Stimulated activated CD4-positive, alpha-beta T cell treated with anti-CD3 and anti-CD28 coated beads, Interleukin-12 subunit alpha, Interleukin-12 subunit beta, amount 100 ng/mL, for 48 hours (primary cell): ENCODE results near the gene CD160.
"Not testable (repeated sequence)": the region's sequence is repeated elsewhere in the genome, so short reads cannot be mapped to it uniquely, and the experiment has no call there.

ENCODE experiments used
- DNase-seq, 3 donors: peaks; one replicate each; pipeline ENCODE4 v3.0.0-alpha.2; 2020; ENCODE audit warnings: low read depth in 2 of 3, low spot score in 1 of 3

The CD160 gene

DNA sequence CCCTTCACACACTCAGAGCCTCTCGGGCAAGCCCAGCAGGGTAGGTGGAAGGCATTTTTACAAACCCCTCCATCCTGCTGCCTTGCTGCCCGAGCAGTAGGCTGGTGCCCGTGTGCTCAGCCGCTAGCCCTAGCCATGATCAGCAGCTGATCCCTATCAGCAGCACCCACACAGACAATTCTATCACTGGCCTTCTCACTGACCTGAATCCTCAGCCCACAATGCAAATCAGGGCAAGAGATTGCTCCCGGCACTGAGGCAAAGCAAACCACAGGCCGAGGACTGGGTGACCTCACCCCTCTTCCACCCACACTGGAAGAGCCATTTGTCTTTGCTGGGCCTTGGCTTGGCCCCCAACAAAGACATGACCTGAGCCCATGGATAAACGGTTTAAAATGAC is 11.2 kb upstream of the CD160 start:
- DNase-seq, result no peak

DNA sequence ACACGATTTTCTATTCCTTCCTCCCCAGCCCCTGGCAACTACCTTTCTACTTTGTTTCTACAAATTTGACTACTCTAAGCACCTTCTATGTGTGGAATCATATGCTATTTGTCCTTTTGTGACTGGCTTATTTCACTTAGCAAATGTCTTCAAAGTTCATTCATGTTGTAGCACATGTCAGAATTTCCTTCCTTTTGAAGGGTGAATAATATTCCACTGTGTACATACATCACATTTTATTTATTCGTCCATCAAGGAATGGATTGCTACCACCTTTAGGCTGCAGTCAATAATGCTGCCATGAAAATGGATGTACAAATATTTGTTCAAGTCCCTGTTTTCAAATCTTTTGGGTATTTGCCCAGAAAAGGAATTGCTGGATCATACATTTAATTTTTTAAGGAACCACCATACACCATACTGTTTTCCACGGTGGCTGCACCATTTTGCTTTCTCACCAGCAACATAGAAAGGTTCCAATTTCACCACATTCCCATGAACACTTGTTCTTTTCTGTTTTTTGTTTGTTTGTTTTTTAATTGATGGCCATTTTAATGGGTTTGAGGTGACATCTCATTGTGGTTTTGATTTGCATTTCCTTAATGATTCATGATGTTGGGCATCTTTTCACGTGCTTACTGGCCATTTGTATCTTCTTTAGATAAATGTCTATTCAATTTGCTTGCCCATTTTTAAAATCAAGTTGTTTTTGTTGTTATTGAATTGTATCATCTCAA is 8.8 kb upstream of the CD160 start:
- DNase-seq, result no peak

DNA sequence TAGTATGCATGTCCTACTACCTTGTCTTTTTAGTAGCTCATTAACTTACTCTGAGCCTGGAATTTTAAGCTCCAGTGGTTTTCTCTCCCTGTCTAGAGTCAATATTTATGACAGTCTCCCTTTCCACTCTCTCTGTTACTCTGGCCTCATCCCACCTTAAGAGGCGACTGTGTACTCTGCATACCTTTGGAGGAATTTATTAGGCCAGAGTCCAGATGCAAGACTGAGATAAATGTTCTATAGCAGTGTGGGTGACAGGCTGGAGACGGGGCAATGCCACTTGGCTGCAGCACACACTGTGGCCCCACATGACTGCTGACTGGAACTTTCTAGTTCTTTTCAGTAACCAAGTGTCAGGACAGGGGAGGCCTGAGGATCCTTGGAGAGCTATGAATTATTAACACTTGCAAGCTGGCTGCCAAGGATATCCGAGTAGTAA is 8.1 kb upstream of the CD160 start:
- DNase-seq, result no peak

DNA sequence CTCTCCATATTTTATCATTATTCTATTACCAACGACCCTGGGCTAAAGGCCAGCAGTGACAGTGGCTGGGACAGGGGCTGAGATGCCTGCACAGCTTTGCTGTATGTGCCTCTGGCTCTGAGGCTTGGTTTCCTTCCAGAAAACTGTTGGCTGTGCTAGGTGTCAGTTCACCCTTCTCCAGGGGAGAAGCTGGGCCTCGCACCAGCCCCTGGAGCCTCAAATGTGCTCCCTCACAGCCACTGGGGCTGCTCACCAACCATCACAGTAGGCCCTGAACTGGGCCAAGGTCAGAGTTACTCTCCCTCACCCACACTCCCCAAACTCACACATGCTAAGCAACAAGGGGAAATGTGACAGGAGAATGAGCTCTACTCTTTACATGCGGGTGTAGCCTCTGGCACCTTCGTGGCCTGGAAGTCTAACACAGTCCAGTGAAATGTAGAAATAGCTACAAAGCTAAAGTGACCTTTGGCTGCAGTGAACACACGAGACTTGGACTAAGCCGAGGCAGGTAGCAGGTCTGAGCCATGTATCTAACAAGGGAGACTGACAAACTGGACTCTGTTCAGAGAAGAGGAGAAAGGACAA is 4.7 kb upstream of the CD160 start:
- no peak for DNase-seq

DNA sequence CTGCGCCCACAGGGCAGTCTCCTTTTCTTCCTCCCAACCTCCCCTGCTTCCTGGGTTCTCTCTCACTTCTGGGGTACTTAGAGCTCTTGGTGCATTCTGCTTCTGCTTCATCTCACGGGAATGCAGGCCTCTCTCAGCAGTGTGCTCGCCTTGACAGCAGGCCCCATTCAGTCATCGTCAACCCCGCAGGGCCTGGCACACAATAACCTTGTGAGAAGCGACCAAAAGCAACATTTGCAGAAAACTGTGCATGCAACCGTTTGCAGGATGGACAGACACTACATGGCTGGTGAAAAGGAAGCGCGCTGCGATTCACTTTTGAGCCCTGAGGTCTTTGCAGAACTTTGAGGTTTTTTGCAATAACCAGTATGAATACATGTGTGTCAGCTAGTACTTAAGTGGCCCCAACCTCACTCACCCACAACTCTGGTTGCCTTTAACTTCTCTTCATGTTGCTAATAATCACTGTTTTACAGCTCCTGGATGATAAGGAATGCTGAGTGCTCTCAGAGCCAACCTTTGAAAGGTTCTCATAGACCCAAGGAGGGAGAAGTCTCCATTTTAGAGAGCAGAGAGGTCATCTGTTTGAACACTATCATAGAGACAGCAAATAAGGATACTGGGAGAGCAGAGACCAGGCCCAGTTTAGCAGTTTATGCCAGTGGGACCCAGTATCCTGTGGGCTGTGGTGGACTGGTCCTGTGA is 2.5 kb upstream of the CD160 start:
- DNase-seq, result no peak

DNA sequence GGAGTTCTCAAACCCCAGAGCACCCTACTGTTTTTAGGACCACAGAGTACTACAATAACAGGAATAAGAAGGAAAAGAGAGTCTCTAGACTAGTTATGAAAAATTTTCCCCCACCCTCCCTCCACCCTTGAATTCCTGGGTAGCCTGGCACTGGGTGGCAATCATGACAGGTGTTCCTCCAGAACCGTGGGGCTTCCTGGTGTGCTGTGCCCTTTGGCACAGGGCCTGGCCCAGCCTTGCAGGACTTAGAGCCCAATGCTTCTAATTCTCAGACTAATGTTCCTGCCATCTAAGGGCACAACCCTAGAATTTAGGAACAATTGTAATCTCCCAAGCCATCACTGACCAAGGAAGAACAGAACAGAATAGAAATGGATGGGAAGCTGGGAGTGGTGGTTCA is 1.5 kb upstream of the CD160 start:
- DNase-seq, result no peak

DNA sequence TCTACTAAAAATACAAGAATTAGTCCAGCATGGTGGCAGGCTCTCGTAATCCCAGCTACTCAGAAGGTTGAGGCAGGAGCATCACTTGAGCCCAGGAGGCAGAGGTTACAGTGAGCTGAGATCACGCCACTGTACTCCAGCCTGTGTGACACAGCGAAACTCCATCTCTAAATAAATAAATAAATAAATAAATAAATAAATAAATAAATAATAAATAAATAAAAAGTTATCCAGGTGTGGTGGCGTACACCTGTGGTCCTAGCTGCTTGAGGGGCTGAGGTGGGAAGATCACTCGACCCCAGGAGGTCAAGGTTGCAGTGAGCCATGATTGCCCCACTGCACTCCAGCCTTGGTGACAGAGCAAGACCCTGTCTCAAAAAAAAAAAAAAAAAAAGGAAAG is 834 bp upstream of the CD160 start:
- not testable (repeated sequence) for DNase-seq

DNA sequence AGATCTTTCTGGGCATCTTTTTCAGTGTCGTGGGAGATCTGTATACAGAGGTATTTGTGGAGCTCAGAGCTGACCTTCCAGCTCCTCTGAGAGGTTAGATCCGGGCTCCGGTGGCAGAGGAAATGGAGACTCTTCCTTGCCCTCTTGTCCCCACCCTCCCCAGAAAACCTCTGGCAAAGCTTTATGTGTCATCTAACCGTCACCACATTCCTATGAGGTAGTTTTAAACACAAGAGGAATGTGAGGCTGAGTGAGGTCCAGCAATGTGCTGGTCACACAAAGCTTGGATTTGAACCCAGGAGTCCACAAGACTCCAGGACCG is 1.2 kb downstream of the CD160 start:
- no peak for DNase-seq

DNA sequence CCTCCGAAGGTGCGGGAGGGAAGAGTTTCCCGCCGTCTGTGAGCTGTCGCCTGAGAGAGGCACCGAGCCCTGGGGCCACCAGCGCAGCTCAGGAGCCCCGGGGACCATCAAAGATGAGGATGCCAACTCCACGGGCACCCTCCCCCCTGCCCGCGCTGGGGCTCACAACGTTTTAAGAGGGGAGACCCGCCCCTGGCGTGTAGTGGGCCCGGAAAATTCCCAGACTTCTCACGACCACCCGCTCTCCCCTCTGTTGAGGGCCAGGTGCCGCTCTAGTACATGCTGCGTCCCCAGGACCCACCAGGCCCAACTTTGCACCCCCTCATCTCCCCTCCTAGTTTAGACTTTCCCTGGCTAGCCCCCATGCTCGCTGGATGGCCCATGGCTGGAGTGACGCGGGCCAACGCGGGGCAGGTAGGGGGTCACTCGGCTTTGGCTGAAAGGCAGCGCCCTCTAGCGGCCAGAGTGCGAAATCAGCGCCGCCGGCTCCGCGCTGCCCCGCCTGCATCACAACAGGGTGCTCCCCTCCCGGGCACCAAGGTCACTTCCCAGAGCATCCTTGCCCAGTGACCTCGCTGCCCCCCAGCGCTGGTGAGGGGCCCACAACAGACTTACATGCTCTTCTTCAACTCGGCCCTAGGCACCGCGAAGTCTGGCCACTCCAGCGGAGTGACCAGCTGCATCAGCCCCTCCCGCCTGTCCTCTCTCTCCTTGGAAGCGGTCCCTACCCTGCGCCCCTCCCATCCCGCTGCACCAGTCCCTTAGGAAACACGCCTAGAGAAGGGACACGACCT is 1.8 kb downstream of the CD160 start:
- DNase-seq, result peak; percentile 45 to 66 (median 57)

DNA sequence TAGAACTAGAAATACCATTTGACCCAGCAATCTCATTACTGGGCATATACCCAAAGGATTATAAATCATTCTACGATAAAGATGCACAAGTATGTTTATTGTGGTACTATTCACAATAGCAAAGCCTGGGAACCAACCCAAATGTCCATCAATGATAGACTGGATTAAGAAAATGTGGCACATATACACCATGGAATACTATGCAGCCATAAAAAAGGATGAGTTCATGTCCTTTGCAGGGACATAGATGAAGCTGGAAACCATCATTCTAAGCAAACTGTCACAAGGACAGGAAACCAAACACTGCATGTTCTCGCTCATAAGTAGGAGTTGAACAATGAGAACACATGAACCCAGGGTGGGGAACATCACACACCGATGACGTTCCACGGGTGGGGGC is 6.9 kb downstream of the CD160 start:
- not testable (repeated sequence) for DNase-seq

DNA sequence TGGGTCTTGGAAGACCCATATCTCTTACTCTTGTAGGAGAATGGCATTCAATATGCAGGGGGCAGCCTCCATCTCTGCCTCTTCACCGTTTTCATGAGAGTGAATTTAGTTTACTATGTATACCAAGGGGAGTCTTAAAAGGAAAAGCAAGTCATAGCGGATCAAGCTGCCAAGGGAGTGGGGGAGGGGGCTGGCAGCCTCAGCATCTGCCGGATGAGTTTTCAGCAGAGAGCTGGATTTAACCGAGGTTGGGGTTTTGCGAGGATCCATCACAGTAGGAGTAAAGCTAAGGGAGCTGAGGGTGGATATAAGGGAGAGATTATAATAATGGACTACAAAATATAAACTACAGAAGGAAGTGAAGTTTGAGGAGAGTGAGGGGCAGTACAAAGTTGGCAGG is 9.9 kb downstream of the CD160 start:
- DNase-seq, result no peak

DNA sequence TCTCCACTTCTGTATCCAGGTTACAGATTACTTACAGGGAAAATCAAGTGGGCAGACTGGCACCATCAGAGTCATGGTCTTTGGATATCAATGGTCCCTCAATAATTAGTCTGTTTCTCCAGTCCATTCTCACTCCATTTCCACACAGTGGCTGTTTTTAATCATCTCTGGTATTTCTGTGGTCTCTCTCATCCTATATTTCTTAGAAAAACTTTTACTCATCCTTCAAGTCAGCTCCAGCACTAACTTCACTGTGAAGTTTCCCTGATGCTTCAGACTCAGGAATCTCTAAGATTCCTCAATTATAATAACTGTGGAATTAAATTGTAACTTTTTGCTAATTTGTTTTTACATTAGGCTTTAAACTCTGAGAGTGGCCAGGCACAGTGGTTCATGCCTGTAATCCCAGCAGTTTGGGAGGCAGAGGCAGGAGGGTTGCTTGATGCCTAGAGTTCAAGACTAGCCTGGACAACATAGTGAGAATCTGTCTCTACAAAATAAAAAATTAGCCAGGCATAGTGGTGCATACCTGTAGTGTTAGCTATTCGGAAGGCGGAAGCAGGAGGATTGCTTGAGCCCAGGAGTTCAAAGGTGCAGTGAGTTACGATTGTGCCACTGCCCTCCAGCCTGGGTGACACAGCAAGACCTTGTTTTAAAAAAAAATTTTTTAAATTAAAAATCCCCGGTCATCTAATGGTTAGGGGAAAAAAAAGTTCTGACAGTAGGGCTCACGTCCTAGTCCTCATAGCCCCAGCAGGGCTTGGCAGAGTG is 10.6 kb downstream of the CD160 start:
- DNase-seq, result no peak

DNA sequence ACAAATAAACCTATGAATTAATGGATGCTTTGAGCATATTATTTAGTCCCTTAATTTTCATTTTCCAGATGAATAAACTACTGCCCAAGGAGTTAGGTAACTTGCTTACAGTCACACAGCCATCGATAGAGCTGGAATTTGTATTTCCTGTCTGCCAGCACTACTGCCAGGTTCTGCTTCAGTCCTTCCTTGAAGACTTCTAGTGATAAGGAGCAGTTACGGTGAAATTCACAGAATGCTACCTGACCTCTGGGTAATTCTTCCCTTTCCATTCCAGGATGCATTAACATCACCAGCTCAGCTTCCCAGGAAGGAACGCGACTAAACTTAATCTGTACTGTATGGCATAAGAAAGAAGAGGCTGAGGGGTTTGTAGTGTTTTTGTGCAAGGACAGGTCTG is 11.2 kb downstream of the CD160 start:
- no peak for DNase-seq

DNA sequence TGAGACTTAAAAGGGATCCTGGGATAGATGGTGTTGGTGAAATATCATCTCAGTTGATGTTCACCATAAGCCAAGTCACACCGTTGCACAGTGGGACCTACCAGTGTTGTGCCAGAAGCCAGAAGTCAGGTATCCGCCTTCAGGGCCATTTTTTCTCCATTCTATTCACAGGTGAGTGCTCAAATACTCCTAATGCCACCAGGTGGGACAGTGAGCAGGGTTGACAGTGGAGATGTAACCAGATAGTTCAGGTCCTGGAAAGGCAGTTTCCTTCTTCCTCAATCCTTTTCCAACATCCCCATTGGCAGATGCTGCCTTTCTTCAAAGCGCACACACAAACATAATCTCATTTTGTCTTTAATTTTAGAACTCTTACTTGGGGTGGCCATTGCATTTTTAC is 11.6 kb downstream of the CD160 start:
- no peak for DNase-seq

DNA sequence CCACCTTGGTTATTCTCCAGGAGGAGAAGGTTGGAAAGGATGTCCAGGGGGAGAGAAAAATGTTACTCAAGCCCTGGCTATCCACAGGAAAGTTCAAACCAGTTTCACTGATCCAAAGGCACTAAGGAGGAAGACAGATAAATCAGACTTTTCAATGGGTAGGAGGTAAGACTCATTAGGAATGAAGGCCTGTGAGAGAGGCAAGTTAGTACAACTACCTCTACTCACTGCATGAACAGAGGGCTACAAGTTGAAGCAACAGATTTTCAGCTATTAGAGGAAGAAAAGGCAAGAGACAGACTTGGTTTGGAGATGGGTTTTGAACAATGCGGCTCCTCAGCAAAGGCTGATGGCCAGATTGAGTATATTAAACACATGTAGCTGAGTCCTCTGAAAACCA is 16.9 kb downstream of the CD160 start:
- no peak for DNase-seq

DNA sequence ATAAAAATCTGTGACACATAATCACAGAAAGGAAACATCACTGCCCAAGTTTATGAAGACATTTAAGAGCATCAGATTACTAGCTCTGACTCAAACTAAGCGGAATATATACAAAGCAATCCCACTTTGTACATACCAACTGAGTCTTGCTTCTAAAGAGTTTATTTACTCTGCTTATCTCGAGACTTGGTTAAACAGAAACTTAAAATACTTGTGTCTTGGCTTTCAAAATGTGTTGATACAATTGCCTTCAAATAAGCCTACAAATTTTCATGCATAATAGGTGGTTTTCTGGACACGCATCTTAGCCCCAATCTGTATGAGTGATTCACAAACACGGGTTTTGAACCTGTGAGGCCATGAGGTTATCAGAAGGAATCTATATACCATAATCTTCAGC is 21.0 kb downstream of the CD160 start:
- no peak for DNase-seq

DNA sequence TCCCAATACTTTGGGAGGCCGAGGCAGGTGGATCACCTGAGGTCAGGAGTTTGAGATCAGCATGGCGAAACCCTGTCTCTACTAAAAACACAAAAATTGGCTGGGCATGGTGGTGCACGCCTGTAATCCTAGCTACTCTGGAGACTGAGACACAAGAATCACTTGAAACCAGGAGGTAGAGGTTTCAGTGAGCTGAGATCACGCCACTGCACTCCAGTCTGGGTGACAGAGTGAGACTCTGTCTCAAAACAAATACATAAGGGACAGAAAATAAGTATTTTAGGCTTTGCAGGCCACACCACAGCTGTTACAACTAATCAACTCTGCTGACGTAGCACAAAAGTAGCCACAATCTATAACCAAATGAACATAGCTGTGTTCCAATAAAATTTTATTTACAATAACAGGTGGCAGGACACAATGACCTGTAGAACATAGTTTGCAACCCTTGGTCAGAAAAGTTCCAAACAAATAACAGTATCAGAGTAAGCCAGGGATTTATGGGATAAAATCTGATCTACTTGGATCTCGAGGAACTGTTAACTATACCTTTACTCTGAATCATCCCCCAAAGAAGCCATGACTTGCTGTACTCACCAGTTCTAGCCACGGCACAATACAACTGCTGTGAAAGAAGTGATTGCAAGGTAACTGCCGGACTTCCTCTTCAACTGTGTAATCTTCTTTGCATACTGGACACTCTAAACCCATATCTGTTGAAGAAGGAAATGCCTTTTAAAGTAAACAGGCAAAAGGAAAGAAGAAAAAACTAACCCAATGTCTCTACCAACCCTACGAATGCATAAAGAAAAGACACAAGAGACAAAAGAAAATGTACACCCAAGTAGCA is 28.3 kb downstream of the CD160 start:
- no peak for DNase-seq

DNA sequence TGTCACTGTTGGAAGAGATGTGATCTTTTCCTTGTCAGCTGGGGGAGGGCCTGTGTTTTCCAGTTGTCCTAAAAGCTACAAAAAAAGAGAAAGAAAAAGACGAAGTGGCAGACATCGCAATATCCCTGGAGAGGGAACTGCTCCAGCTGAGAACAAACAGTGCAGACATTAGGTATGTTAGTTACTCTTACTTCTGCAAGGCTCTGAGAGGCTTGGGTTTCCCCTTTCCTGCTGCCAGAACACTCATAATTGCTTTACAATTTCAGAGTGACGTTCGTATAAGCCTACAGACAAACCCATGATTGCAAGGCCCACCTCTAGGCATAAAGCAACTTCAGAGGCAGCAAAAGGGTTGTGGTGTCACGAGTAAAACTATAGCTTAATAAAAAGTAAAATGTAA is 31.1 kb downstream of the CD160 start:
- no peak for DNase-seq

DNA sequence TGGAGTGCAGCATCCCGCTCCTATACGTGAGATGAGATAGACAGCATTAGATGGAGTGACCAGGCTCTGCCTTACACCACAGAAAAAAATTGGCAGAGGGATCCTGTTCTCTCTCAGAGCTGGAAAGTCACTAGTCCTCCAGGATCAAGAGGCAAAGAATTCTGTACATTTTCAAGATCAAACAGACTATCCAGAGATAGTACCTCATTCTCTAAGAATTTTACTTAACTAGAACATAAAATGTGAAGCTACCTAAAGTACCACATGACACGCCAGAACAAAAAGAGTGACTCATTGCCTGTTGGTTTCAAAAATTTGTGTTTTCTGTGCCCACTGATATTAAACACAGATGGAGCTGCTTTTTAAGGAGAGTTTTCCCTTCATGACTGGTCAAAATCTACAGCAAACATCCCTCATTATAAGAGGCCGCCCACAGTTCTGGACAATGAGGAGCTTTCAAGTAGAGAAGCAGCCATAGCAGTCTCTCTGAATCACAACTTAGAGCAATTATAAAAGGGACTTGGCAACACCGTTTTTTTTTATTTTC is 32.3 kb downstream of the CD160 start:
- no peak for DNase-seq

DNA sequence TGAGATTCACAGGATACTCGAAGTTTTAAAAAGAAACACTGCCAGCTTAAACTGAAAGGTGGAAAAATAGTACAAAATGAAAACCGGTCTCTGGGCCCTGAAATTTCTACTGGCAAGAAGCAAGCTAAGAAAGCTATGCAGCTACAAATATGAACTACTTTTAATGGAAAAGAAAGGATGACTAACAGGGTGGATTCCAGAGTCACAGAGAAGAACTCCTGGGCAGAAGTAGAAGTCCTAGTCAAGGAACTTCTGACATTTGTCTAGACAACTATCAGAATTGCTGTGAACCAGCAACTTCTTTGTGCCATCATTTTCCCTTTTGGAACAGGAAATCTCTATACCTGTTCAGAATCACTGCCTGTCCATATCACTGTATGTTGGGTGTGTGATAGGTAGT is 38.1 kb downstream of the CD160 start:
- DNase-seq, result no peak
